Osteoblast (primary cell): ENCODE data around the gene CD9. TPM values are rescaled to one million over a fixed set of nuclear protein-coding genes. Genes with fewer than 3 reads are reported as not detected.

Experiments
- DNase-seq: peaks from one replicate; pipeline ENCODE4 v3.0.0; 2011; ENCODE audit warnings: low spot score, mixed read lengths; ENCODE audit not compliant: insufficient read length; ENCODE audit errors: missing footprints
- H2AFZ ChIP-seq: 2 replicates; pipeline ENCODE4 v1.6.0; 2011; ENCODE audit warnings: mild to moderate bottlenecking, low read length
- H3K27ac ChIP-seq: 2 replicates; pipeline ENCODE4 v1.5.1; 2011; ENCODE audit warnings: mild to moderate bottlenecking, low read depth, low read length, moderate library complexity
- H3K27me3 ChIP-seq: 2 replicates; pipeline ENCODE4 v1.6.0; 2012; ENCODE audit warnings: mild to moderate bottlenecking, control low read depth, inconsistent platforms, low read length, moderate library complexity; ENCODE audit not compliant: insufficient read depth
- H3K36me3 ChIP-seq: 2 replicates; pipeline ENCODE4 v1.5.1; 2011; ENCODE audit warnings: mild to moderate bottlenecking, low read length, control low read depth, moderate library complexity; ENCODE audit not compliant: insufficient read depth
- H3K4me1 ChIP-seq: 2 replicates; pipeline ENCODE4 v1.5.1; 2011; ENCODE audit warnings: mild to moderate bottlenecking, low read length, control low read depth, moderate library complexity; ENCODE audit not compliant: insufficient read depth
- H3K4me2 ChIP-seq: 2 replicates; pipeline ENCODE4 v1.6.0; 2011; ENCODE audit warnings: mild to moderate bottlenecking, low read length; ENCODE audit not compliant: insufficient read depth
- H3K4me3 ChIP-seq: fragments of 200-600 bp; sonication (generic); 3 replicates; pipeline ENCODE4 v1.5.1; 2012; ENCODE audit warnings: mild to moderate bottlenecking, low read length, inconsistent platforms; ENCODE audit not compliant: insufficient read depth
- H3K79me2 ChIP-seq: 2 replicates; pipeline ENCODE4 v1.6.0; 2012; ENCODE audit warnings: mild to moderate bottlenecking, low read length, control low read depth, inconsistent platforms; ENCODE audit not compliant: insufficient read depth
- H3K9me3 ChIP-seq: 2 replicates; pipeline ENCODE4 v1.5.1; 2011; ENCODE audit warnings: low read depth, low read length, control low read depth
- H4K20me1 ChIP-seq: 2 replicates; pipeline ENCODE4 v1.6.0; 2012; ENCODE audit warnings: mild to moderate bottlenecking, low read length, control low read depth; ENCODE audit not compliant: insufficient read depth
- total RNA-seq: library from RNA; depleted of rRNA; stranded (reverse); fragments of >200 nt; gene quantifications from 2 replicates; pipeline ENCODE4 v1.2.3, GENCODE V29; 2012
- TF ChIP-seq, protein P1 (sequence below): IDR thresholded peaks from 2 replicates; pipeline ENCODE4 v1.5.1; 2011; ENCODE audit warnings: mild to moderate bottlenecking, low read depth, low read length, moderate library complexity; ENCODE audit errors: extremely low read depth

Gene CD9
- total RNA-seq, 1 donor = 34.4 TPM

DNA sequence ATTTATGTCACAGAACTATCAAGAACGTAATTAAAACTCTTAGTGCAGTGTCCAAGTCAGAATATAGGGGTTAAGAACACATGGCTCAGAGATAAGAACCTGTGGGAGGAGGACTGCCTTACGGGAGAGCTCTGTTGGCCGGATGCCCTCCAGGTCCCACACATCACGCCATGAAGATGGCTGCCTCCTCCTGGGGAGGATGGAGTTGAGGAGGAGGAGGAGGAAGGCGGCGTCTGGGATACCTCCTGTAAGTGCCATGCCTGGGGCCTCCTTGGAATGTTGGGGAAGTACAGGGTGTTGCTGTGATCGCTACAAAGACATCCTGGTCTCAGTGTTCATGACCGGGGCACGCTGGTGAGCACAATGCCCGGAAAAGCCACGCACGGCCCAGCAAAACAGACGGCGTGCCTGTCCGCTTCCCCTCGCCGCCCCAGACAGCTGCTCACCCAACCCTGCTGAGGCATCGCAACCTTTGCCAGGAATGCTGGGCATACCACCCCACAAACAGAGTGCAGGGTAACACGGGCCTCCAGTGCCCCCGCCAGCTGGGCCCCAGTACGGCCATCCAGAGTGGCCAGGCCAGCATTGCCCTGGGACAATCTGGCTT is 28.7 kb upstream of the CD9 start:
- Histone ChIP-seq H3K27ac (no peak overlapping the region), H3K9me3 (no peaks in the 10 kb centered on the region), H4K20me1 (no peaks in the 10 kb centered on the region), H3K4me2 (no peak overlapping the region), H3K4me3 (no peak overlapping the region), H3K79me2 (no peaks in the 10 kb centered on the region), H3K27me3 (no peaks in the 10 kb centered on the region), H3K36me3 (no peaks in the 10 kb centered on the region), H3K4me1 (peaks cover 18% of the 10 kb centered on the region), H2AFZ (no peak overlapping the region)
- DNase-seq = no peak
- TF ChIP-seq, protein P1, sequence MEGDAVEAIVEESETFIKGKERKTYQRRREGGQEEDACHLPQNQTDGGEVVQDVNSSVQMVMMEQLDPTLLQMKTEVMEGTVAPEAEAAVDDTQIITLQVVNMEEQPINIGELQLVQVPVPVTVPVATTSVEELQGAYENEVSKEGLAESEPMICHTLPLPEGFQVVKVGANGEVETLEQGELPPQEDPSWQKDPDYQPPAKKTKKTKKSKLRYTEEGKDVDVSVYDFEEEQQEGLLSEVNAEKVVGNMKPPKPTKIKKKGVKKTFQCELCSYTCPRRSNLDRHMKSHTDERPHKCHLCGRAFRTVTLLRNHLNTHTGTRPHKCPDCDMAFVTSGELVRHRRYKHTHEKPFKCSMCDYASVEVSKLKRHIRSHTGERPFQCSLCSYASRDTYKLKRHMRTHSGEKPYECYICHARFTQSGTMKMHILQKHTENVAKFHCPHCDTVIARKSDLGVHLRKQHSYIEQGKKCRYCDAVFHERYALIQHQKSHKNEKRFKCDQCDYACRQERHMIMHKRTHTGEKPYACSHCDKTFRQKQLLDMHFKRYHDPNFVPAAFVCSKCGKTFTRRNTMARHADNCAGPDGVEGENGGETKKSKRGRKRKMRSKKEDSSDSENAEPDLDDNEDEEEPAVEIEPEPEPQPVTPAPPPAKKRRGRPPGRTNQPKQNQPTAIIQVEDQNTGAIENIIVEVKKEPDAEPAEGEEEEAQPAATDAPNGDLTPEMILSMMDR = no peak

- TF ChIP-seq, protein P1 = no peak
- H4K20me1 ChIP-seq = no peaks in the 10 kb centered on the region
- H3K27ac ChIP-seq = no peak overlapping the region
- H3K4me2 ChIP-seq = no peak overlapping the region
- H3K4me1 ChIP-seq = peaks cover 14% of the 10 kb centered on the region
- no peak overlapping the region for H3K4me3 ChIP-seq
- no peak for DNase-seq
- H3K79me2 ChIP-seq = no peaks in the 10 kb centered on the region
- no peaks in the 10 kb centered on the region for H3K27me3 ChIP-seq
- H3K36me3 ChIP-seq = no peaks in the 10 kb centered on the region
- no peaks in the 10 kb centered on the region for H3K9me3 ChIP-seq
- no peak overlapping the region for H2AFZ ChIP-seq
These were observed 28.1 kb upstream of the CD9 start for GRCh38 chr12:6172086-6172485.

DNA sequence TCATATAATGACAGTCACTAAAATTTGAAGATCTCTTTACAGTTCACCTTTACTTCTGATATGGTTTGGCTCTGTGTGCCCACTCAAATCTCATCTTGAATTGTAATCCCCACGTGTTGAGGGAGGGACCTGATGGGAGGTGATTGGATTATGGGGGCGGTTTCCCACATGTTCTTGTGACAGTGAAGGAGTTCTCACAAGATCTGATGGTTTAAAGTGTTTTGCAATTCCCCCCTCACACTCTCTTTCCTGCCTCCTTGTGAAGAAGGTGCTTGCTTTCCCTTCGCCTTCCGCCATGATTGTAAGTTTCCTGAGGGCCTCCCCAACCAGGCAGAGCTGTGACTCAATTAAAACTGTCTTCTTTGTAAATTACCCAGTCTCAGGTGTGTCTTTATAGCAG is 27.3 kb upstream of the CD9 start:
- Histone ChIP-seq H3K27me3 (no peaks in the 10 kb centered on the region), H3K27ac (no peak overlapping the region), H2AFZ (no peak overlapping the region), H3K4me2 (no peak overlapping the region), H3K36me3 (no peaks in the 10 kb centered on the region), H3K79me2 (no peaks in the 10 kb centered on the region), H3K9me3 (no peaks in the 10 kb centered on the region), H3K4me3 (no peak overlapping the region), H4K20me1 (no peaks in the 10 kb centered on the region), H3K4me1 (peaks cover 7% of the 10 kb centered on the region)
- TF ChIP-seq, protein P1 = no peak
- no peak for DNase-seq

DNA sequence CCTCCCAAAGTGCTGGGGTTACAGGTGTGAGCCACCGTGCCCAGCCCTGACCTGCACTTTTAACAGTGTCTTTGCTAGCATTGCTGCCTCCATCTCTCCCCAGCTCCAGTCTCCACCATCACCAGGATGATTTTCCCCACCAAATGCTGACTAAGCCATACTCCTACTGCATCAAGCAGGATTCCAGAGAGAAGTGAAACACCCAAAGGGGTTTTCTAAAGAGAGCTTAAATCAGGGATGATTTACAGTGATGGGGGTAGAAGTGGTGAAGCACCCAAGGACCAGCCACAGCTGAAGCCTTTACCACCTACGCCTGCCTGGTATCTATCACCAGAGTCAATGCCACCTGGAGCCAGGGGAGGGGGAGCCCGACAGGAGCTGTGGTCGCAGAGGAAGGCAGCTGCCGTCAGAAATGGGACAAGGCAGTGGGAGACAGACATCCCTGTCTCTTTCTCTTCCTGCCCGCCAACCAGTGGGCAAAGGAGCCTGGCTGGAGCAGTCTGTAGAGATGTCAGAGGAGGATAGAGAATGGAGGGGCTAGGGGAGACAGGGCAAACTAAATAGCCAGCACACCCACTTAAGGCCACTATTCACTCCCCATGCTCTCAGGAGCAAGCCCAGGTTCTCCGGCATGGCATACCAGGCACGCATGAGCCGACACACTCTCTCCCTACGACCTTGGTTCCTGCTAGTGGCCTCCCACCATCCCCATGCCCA is 22.4 kb upstream of the CD9 start:
- no peak overlapping the region for H3K27ac ChIP-seq
- no peak overlapping the region for H2AFZ ChIP-seq
- H3K79me2 ChIP-seq = no peaks in the 10 kb centered on the region
- H3K9me3 ChIP-seq = no peaks in the 10 kb centered on the region
- H3K36me3 ChIP-seq = no peaks in the 10 kb centered on the region
- H3K4me1 ChIP-seq = peaks cover 39% of the 10 kb centered on the region
- no peak overlapping the region for H3K4me3 ChIP-seq
- H3K27me3 ChIP-seq = no peaks in the 10 kb centered on the region
- DNase-seq = no peak
- TF ChIP-seq, protein P1 = no peak
- no peaks in the 10 kb centered on the region for H4K20me1 ChIP-seq
- no peak overlapping the region for H3K4me2 ChIP-seq
